ENCODE results near the gene MRPL49. TPM values are rescaled to one million over a fixed set of nuclear protein-coding genes. Genes with fewer than 3 reads are reported as not detected.

Gene MRPL49
- total RNA-seq, 1 experiment from 2014 or later = 73.4 TPM

GRCh38 chr11:65165410-65166317, 43.5 kb downstream of the MRPL49 start:
- Histone ChIP-seq H3K23me2 (ENCODE audit: insufficient read length, low read depth, low read length, poor library complexity, severe bottlenecking) (no peaks in the 10 kb centered on the region), H3K79me1 (ENCODE audit: insufficient read depth, low read depth, low read length, poor library complexity, severe bottlenecking) (no peaks in the 10 kb centered on the region), H3K4ac (ENCODE audit: low read depth, low read length) (no peak overlapping the region), H3T11ph (ENCODE audit: low read length) (no peak overlapping the region), H3K14ac (ENCODE audit: insufficient read depth, low read length) (no peak overlapping the region), H2AFZ (ENCODE audit: low read length) (peak overlapping the region; percentile 81), H2AK5ac (ENCODE audit: insufficient read length, low read length) (no peak overlapping the region), H4K91ac (ENCODE audit: insufficient read length, low read depth, low read length) (no peak overlapping the region), H3K4me2 (ENCODE audit: insufficient read depth, insufficient read length, low read length) (no peak overlapping the region), H3K23ac (ENCODE audit: insufficient read length, low read depth, low read length) (no peak overlapping the region), H4K8ac (replicated peaks; ENCODE audit: insufficient read length, low read depth, low read length) (no peak overlapping the region), H2BK120ac (ENCODE audit: low read depth, low read length, poor library complexity, severe bottlenecking) (no peak overlapping the region), H2BK12ac (ENCODE audit: insufficient read length, low read depth, low read length) (no peak overlapping the region), H3K9me3 (ENCODE audit: control insufficient read depth, low read depth, low read length) (no peaks in the 10 kb centered on the region), H3K56ac (ENCODE audit: insufficient read length, low read depth, low read length) (no peak overlapping the region), H4K20me1 (ENCODE audit: control insufficient read depth, insufficient read depth, insufficient read length) (no peaks in the 10 kb centered on the region), H3K9ac (ENCODE audit: extremely low read depth, insufficient read length, low read length) (no peak overlapping the region), H4K5ac (ENCODE audit: insufficient read length, low read depth, low read length) (no peak overlapping the region), H2BK5ac (ENCODE audit: insufficient read length, low read length) (no peak overlapping the region), H3K27me3 (ENCODE audit: insufficient read depth, low read length) (no peaks in the 10 kb centered on the region), H3K27ac (ENCODE audit: insufficient read length, low read depth, low read length) (no peak overlapping the region), H3K4me1 (ENCODE audit: insufficient read depth, low read length) (no peaks in the 10 kb centered on the region; the same call in 1 of the 2 replicates), H2BK15ac (ENCODE audit: low read depth, low read length) (no peak overlapping the region), H3K79me2 (ENCODE audit: insufficient read depth, low read length) (no peaks in the 10 kb centered on the region), H3K18ac (ENCODE audit: insufficient read length, low read depth, low read length) (no peak overlapping the region), H2BK20ac (ENCODE audit: low read depth, low read length, poor library complexity, severe bottlenecking) (no peak overlapping the region)
- no peak overlapping the region for H3K4me3 Mint-ChIP-seq
- no peaks in the 10 kb centered on the region for H3K27me3 Mint-ChIP-seq (ENCODE audit: low read depth)
- TF ChIP-seq, protein P1, sequence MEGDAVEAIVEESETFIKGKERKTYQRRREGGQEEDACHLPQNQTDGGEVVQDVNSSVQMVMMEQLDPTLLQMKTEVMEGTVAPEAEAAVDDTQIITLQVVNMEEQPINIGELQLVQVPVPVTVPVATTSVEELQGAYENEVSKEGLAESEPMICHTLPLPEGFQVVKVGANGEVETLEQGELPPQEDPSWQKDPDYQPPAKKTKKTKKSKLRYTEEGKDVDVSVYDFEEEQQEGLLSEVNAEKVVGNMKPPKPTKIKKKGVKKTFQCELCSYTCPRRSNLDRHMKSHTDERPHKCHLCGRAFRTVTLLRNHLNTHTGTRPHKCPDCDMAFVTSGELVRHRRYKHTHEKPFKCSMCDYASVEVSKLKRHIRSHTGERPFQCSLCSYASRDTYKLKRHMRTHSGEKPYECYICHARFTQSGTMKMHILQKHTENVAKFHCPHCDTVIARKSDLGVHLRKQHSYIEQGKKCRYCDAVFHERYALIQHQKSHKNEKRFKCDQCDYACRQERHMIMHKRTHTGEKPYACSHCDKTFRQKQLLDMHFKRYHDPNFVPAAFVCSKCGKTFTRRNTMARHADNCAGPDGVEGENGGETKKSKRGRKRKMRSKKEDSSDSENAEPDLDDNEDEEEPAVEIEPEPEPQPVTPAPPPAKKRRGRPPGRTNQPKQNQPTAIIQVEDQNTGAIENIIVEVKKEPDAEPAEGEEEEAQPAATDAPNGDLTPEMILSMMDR (conservative IDR thresholded peaks at IDR 0.05) = no peak
- peak overlapping the region in 1 of 3 experiments; percentile 6; a peak in 2 of 7 replicates for H3K27ac Mint-ChIP-seq
- WGBS (ENCODE audit: extremely low coverage, insufficient read length, low lambda C conversion rate) = no CpG with 5 or more reads among the region's 31 CpGs
- no peaks in the 10 kb centered on the region for H3K9me3 Mint-ChIP-seq
- H3K36me3 Mint-ChIP-seq (ENCODE audit: insufficient read depth in 1 of 3, low read depth in 3 of 3) = no peaks in the 10 kb centered on the region
- no peak for DNase-seq
- peaks cover 7 to 15% of the 10 kb centered on the region in 2 experiments for H3K4me1 Mint-ChIP-seq
